Measurements from ENCODE around the gene LTBP3. TPM values are rescaled to one million over a fixed set of nuclear protein-coding genes. Genes with fewer than 3 reads are reported as not detected.
A peak's percentile ranks its signal among the peaks of the same experiment; 100 is the strongest.

Gene LTBP3
- total RNA-seq, 3 donors from 2014 or later: 63.0 to 98.9 (median 95.7) TPM

DNA sequence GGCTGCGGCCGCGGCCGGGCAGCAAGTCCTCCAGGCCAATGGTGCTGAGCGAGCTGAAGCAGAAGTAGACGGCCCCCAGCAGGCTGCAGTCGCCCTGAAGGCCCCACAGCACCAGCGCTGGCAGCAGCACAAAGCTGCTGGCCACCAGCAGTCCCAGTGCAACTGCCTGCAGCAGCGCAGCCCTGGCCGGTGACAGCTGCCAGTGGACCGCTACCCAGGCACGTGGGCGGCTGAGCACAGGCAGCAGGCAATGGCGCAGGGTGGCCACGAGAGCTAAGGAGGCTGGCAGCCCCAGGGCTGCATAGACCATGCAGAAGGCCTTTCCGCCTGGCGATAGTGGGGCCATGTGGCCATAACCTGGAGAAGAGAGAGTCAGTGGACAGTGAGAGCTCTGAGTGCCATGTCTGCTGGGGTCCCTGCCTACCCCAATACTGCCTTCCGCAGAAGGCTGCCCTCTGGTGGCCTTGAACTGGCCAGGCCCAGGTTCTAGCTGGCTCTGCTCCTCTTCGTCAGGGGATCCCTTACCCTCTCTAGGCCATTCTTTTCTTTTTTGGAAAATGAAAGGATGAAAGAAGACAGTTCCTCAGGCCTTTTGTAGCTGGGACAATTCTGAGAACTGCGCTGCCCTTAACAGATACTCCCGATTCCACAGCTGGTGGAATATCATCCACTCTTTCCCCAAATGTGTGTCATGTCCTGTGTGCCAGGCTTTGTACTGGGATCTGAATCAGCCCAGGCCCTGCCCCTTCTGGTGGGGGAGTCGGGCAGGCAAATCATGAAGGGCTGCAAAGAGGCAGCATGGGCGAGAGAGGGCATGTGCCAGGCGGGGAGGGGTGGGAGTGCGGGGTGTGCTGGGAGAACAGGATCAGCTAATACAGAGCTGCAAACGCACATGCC, 35.6 kb upstream of the LTBP3 start:
- TF ChIP-seq POLR2A (IDR thresholded peaks at IDR 0.05): no peak
- no peak for TF ChIP-seq POLR2AphosphoS5 (IDR thresholded peaks at IDR 0.05)
- TF ChIP-seq, protein P1, sequence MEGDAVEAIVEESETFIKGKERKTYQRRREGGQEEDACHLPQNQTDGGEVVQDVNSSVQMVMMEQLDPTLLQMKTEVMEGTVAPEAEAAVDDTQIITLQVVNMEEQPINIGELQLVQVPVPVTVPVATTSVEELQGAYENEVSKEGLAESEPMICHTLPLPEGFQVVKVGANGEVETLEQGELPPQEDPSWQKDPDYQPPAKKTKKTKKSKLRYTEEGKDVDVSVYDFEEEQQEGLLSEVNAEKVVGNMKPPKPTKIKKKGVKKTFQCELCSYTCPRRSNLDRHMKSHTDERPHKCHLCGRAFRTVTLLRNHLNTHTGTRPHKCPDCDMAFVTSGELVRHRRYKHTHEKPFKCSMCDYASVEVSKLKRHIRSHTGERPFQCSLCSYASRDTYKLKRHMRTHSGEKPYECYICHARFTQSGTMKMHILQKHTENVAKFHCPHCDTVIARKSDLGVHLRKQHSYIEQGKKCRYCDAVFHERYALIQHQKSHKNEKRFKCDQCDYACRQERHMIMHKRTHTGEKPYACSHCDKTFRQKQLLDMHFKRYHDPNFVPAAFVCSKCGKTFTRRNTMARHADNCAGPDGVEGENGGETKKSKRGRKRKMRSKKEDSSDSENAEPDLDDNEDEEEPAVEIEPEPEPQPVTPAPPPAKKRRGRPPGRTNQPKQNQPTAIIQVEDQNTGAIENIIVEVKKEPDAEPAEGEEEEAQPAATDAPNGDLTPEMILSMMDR (IDR thresholded peaks at IDR 0.05): peak; percentile 10 to 51 (median 36)
- H3K4me3 ChIP-seq: peak overlapping the region in 1 of 3 donors; percentile 17
- peak overlapping the region in 1 of 2 donors; percentile 5 for H3K27ac ChIP-seq
- H3K9me3 ChIP-seq: no peaks in the 10 kb centered on the region
- H3K4me1 ChIP-seq: peaks cover 0 to 4% of the 10 kb centered on the region in 2 donors
- no peaks in the 10 kb centered on the region for H3K36me3 ChIP-seq
- intact Hi-C loops (cut with DNase I; ENCODE audit: low total_unique reads): no loop called here
- DNase-seq (ENCODE audit: low spot score in 2 of 2): no peak
- H3K27me3 ChIP-seq: no peaks in the 10 kb centered on the region

DNA sequence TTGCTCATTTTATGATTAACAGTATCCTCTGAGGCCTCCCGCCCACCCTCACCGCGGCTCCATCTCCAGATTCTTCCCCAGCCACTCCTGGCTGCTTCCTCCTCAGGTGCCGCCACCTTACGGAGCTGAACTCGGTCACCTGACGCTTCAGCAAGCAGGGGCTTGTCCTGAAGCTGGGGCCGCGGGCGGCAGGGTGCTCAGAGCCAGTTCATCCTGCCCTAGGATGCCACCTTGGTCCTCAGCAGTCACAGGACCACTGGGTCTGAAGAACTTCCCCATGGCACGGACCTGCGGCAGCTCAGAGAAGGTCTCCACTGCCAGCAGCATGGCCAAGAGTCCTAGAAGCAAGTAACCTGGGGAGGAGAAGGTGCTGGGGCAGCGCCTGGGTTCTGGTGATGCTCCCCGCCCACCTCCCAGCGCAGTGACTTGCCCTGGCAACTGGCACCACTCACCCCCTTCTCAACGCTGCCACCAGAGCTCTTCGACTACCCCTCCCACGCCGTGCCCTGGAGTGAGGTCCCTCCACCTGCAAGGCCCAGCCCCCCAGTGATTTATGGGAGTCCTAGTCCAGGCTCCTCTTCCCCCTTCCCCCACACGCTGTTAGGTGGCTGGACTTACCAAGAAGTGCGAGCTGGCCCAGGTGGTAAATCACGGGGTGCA, 34.8 kb upstream of the LTBP3 start:
- no peak for DNase-seq (ENCODE audit: low spot score in 2 of 2)
- TF ChIP-seq POLR2A (IDR thresholded peaks at IDR 0.05) (no peak), POLR2AphosphoS5 (IDR thresholded peaks at IDR 0.05) (no peak)
- TF ChIP-seq, protein P1 (IDR thresholded peaks at IDR 0.05): no peak
- Histone ChIP-seq H3K4me1 (peaks cover 0 to 4% of the 10 kb centered on the region in 2 donors), H3K36me3 (no peaks in the 10 kb centered on the region), H3K27me3 (no peaks in the 10 kb centered on the region), H3K9me3 (no peaks in the 10 kb centered on the region), H3K4me3 (peak overlapping the region in 1 of 3 donors; percentile 22), H3K27ac (peak overlapping the region in 1 of 2 donors; percentile 55)
- intact Hi-C loops (cut with DNase I; ENCODE audit: low total_unique reads): no loop called here

DNA sequence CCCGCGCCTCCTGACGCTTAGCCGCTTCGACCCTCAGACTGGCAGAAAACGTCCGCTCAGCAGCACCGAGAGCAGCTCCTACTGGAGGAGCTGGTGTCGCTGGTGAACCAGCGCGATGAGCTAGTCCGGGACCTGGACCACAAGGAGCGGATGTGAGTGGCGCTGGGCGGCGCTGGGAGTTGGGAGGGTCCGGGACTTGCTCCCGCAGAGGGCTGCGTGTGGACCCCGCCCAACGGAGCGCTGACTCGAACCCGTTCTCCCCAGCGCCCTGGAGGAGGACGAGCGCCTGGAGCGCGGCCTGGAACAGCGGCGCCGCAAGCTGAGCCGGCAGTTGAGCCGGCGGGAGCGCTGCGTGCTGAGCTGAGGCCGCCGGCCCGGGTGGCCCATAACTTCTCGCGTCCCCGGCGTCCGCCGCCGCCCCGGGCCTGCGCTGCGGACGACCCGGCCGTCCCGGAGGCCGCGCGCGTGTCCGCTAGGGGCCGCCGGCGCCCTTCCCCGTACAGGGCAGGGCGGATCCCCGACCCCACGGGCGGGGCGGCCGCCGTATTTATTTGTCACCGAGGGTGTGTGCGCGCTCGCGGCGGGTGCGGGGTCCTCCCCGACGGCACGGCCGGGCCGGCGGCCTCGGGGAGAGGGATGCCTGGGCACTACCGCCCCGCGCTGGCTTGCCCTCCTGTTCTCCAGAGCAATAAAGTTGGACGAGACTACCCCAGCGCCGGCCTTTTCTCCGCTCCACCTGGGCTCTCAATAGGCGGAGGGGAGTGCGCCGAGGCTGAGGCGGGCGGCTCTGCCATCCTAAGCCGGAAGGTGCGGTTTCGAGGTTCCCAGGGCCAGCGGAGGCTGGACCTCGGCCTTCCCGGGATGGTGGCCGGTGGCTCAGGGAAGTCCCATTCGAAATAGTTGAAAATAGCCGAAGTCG, 34.0 kb upstream of the LTBP3 start:
- Histone ChIP-seq H3K36me3 (no peaks in the 10 kb centered on the region), H3K4me3 (peak overlapping the region in 1 of 3 donors; percentile 22), H3K9me3 (no peaks in the 10 kb centered on the region), H3K4me1 (peaks cover 0 to 4% of the 10 kb centered on the region in 2 donors), H3K27me3 (no peaks in the 10 kb centered on the region), H3K27ac (peak overlapping the region in 1 of 2 donors; percentile 55)
- no peak for TF ChIP-seq POLR2AphosphoS5 (IDR thresholded peaks at IDR 0.05)
- TF ChIP-seq, protein P1 (IDR thresholded peaks at IDR 0.05): no peak
- no peak for TF ChIP-seq POLR2A (IDR thresholded peaks at IDR 0.05)
- intact Hi-C loops (cut with DNase I; ENCODE audit: low total_unique reads): no loop called here
- no peak for DNase-seq (ENCODE audit: low spot score in 2 of 2)

DNA sequence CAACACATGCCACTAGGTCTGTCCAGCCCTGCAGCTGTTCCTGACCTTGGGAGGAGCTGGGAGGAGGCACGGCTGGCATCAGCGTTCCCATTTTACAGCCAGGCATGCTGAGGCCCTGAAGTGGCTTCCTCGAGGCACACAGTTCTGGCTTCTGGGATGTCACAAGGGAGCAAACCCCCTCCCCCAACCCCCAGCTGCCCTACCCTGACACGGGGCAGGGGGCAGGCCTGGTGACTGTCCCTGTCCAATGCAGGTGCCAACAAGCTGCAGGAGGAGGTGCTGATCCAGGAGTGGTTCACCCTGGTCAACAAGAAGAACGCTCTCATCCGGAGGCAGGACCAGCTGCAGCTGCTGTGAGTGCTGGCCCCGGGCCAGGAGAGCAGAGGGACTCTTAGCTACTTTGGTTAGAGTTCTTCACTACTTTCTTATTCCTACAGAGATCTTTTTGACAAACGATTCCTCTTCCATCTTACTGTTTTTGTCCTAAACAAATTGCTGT, 32.1 kb upstream of the LTBP3 start:
- Histone ChIP-seq H3K27me3 (no peaks in the 10 kb centered on the region), H3K9me3 (no peaks in the 10 kb centered on the region), H3K4me1 (peaks cover 0 to 4% of the 10 kb centered on the region in 2 donors), H3K4me3 (no peak overlapping the region), H3K36me3 (no peaks in the 10 kb centered on the region), H3K27ac (peak overlapping the region in 1 of 2 donors; percentile 19)
- intact Hi-C loops (cut with DNase I; ENCODE audit: low total_unique reads): no loop called here
- no peak for TF ChIP-seq POLR2A (IDR thresholded peaks at IDR 0.05)
- no peak for TF ChIP-seq POLR2AphosphoS5 (IDR thresholded peaks at IDR 0.05)
- TF ChIP-seq, protein P1 (IDR thresholded peaks at IDR 0.05): no peak
- no peak for DNase-seq (ENCODE audit: low spot score in 2 of 2)
